HG02885 (cell line): ENCODE results near the gene NUDT3.
"Not testable (repeated sequence)": the region's sequence is repeated elsewhere in the genome, so short reads cannot be mapped to it uniquely, and the experiment has no call there.

Experiments used
- ATAC-seq: cut with Tn5 transposase; IDR thresholded peaks from one replicate; pipeline ENCODE4 v1.9.1; 2021; ENCODE audit warnings: mild to moderate bottlenecking; ENCODE audit not compliant: unreplicated experiment, poor library complexity

The NUDT3 gene

DNA sequence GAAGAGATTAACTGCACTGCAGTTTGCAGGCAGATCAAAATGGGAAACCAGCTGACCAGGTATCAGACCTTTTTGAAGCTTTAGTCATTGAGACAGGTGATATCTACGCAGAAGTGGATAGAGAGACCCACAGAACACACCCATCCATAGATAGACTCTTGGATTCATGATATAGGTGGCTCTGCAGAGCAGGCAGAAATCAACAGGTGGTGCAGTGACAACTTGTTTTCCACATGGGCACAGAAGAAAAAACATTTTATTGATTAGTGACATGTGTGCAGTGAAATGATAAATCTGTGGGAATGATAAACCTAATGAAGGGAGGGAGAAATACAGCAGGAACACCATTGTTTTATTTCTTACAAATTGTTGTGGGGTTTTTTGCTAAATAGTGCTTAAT is 45.2 kb downstream of the NUDT3 start:
- no peak for ATAC-seq

DNA sequence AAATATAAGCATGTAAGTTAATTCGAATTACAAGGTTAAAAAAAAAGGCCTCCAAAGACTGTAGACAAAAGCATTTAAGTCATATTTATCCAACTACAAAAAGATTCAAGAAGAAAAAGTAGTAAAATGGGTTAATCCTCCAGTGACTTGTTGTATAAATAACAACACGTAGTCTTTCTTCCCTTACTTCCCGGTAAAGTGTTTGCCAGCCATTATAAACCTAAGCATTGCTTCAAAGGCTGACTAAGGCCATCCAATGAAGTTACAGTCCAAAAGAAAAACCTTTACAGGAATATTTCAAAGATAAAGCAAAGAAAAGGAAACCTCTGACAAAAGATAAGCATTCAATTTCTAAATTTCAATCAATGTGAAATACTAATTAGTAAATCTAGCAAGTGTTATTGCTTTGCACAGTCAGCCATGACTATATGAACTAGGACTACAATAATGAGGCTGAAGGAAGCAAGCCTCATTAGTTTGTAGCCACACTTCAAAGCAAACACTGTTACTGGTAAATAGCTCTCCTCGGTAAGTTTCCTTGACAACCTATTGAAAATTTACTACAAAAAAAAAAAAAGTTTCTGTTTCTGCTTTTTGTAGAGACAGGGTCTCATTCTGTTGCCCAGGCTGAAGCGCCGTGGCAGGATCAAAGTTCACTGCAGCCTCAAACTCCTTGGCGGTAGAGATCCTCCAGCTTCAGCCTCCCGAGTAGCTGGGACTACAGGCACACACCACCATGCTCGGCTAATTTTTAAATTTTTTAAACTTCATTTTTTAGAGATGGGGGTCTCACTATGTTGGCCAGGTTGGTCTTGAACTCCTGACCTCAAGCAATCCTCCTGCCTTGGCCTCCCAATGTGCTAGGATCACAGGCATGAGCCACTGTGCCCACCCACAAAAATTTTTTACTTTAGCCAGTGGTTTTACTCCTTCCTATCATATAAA is 46.0 kb downstream of the NUDT3 start:
- no peak for ATAC-seq

- no peak for ATAC-seq
These were observed 48.7 kb downstream of the NUDT3 start for GRCh38 chr6:34343806-34344205.

GRCh38 chr6:34342247-34342646 is 50.2 kb downstream of the NUDT3 start:
- ATAC-seq: no peak

GRCh38 chr6:34341481-34341971 is 50.9 kb downstream of the NUDT3 start:
- no peak for ATAC-seq

- no peak for ATAC-seq
These were observed 51.5 kb downstream of the NUDT3 start for GRCh38 chr6:34340906-34341480.

- ATAC-seq: no peak
These were observed 52.1 kb downstream of the NUDT3 start for GRCh38 chr6:34340394-34340793.

DNA sequence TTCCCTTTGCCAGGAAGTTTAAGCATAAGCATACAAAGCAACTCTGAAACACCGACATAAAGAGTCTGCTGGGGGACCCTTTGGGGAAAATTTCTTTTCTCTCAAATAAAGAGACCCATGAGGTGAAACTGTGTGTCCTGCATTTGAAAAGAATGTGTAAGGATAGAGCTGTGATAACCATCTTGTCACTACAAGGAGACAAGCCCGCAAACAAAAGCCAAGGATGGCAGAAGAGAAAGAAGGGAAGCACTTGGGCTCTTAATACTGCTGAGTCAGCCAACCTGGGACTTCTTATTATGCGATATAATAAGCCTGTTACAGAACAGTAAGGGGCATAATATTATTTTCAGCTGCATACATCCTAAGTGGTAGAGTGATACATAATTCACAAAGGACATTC is 52.5 kb downstream of the NUDT3 start:
- ATAC-seq: no peak

GRCh38 chr6:34339432-34339831 is 53.0 kb downstream of the NUDT3 start:
- ATAC-seq: no peak

DNA sequence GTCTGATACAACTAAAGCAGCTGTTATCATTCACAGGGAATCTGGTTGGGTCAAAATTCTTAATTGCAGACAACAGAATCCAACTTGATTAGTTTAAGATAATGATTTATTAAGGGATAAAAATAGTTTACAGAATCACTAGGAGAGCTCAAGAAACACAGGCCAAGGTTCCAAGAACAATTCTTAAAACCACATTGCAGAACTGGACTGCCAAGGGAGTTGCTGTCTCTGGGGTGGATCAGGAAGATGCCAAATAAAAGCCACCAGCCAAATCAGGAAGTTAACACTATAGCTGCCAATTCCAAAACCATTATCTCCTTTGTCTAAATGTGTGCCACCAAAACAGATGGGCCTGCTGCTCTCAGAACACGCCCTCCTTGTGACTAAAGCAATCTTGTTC is 53.7 kb downstream of the NUDT3 start:
- ATAC-seq: no peak

DNA sequence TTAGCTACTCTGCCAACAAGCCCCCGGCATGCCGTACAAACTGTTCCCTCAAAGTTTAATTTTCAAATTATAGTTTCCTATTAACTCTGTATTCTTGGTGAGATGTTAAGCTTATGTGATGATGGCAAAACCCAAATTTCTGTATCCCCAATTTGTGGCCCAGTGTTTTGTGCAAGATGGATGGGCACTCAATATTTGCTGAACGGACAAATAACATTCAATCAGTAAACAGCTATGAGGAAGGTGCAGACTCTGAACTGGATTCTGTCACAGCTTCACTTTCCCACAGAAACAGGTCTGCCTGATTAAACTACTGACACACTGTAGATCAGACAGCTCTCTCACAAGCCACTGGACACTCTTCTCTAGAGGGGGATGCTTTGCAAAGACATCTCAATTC is 54.1 kb downstream of the NUDT3 start:
- no peak for ATAC-seq

DNA sequence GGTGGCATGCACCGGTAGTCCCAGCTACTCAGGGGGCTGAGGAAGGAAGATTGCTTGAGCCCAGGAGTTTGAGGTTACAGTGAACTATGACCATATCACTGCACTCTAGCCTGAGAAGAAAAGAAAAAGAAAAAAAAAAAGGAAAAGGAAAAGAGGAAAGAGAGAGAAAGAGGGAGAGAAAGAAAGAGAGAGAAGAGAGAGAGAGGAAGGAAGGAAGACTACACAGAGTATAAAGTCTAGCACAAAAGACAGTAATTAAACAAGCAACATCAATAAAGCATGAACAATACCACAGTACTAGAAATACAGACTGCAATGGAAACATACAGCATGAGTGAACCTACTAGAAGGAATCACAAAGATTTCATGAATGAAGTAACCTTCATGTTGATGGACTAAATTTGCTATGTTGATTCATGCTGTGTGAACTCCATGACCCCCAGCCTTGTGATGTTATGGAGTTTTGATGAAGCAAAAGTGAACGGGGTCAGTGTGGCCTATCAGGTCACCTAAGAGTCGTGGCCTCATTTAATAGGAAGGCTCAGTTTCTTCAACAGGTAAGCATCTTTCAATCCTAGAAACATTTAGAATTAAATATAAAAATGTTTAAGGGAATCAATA is 57.6 kb downstream of the NUDT3 start:
- ATAC-seq: no peak

DNA sequence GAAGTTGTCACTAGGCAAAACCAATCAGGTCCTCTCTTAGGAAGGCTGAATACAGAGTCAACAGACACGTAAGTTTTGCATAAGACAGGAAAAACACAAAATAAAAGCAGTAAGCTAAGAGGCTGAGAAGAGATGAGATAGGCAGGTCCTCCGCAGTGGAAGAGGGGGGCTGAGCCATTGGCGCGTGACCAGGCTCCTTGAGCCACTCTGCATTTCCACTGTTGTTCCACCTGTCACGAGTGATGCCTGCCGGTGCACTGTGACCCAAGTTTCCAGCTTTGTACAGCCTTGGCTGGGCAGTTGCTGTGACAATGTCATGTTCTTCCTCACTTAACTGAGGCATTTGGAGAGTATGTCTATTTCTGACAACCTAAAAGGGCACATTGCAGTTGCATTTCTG is 58.6 kb downstream of the NUDT3 start:
- ATAC-seq: no peak

GRCh38 chr6:34332251-34333198 is 59.9 kb downstream of the NUDT3 start:
- no peak for ATAC-seq

DNA sequence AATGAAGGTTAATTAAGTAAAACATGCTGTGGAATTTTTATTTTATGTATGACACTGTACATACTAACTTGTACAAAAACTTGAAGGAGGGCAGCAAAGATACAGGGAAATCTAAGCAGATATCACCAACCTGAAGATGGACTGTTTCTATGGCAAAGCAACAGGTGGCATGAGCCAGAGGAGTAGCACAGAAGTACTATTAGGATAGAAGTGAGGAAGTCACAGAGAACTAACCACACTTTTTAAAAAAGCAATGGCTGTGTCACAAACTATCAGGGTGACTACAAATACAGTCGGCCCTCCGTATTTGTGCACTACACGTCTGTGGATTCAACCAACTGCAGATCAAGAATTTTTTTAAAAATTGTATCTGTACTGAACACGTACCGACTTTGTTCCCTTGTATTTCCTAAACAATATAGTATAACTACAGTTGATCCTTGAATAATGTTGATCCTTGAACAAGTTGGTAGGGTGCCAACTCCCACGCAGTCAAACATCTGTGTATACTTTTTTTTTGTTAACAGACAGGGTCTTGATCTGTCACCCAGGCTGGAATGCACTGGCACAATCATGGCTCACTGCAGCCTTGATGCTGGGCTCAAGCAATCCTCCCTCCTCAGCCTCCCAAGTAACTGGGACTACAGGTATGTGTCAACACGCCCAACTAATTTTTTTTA is 61.0 kb downstream of the NUDT3 start:
- ATAC-seq: no peak

- ATAC-seq: not testable (repeated sequence)
These were observed 62.7 kb downstream of the NUDT3 start for GRCh38 chr6:34329814-34330213.

DNA sequence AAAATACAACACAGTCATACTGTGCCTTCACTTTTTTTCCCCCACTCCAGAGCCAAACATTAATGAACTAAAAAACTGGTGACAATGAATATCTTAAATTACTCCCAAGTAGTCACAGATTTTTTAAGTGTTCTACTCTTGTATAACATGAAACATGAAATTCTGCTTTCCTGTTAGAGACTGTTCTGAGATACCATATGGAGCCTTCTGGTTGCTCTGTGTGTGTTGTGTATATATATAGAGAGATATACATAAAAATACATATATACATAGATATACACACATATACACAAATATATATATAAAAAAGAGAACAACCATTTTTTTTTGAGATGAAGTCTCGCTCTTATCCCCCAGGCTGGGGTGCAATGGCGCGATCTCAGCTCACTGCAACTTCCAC is 63.5 kb downstream of the NUDT3 start:
- ATAC-seq: no peak

GRCh38 chr6:34327313-34328205 is 64.9 kb downstream of the NUDT3 start:
- not testable (repeated sequence) for ATAC-seq

DNA sequence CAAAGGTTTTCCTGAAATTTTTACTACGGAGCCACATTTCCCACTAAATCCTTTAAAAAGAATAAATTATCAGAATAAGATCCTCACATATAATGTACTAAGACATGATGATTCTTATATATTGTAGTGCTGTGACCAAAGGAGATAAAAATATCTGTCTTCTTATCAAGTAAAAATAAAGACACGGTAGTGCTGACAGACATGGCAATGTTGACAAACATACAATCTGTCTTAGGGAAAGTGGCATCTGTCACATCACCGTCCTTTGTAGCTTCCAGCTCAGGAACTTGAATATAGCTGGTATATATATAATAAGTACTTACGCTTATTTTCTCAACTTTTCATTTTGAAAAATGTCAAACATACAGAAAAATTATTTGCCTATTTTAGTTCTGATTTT is 66.8 kb downstream of the NUDT3 start:
- ATAC-seq: no peak
